ENCODE data around the gene TRPC4AP.
"Not testable (repeated sequence)": the region's sequence is repeated elsewhere in the genome, so short reads cannot be mapped to it uniquely, and the experiment has no call there.

The TRPC4AP gene

DNA sequence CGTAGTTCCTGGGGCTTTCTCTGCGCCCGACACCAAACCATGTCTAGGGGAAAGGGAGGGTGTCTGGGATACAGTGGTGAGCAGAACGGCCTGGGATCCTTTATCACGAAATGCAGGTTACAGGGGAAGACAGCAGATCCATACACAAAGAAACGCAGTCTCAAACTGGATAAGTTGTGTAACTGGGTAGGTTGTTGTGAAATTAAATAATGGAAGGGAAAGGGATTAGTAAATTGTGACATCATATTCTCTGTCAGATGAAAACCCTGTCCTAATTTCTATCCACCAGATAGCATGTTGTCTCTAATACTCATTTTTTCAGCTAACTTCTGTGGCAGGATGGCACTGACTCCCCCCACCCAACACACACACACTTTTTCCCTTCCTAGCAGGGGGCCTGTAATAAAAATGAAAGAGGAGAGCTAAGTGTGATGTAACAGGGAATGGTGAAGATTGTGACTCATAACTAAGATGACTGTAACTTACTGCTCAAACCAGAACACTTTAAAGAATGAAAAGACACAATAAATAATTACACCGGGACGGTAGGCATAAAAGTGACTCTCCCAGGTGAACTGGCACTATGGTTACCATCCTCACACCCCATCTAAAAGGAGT lies 769 bp upstream of the TRPC4AP start:
- H3K9me3 ChIP-seq (ENCODE audit: control insufficient read depth in 1 of 2, low read length in 2 of 2) = no peaks in the 10 kb centered on the region
- peaks cover 4 to 24% of the 10 kb centered on the region in 2 donors for H3K4me1 ChIP-seq (ENCODE audit: control insufficient read depth in 1 of 2, insufficient read depth in 2 of 2, low read length in 2 of 2)
- peaks cover 0 to 15% of the 10 kb centered on the region in 2 donors for H3K36me3 ChIP-seq (ENCODE audit: control insufficient read depth in 1 of 2, insufficient read depth in 2 of 2, low read length in 2 of 2)
- peak overlapping the region; percentile 86 for H3K27ac ChIP-seq (ENCODE audit: low read length)
- peak overlapping the region; percentile 90 to 94 for H3K4me3 ChIP-seq (ENCODE audit: low read depth in 1 of 2, low read length in 2 of 2)
- H3K27me3 ChIP-seq (ENCODE audit: low read depth, low read length) = no peaks in the 10 kb centered on the region

DNA sequence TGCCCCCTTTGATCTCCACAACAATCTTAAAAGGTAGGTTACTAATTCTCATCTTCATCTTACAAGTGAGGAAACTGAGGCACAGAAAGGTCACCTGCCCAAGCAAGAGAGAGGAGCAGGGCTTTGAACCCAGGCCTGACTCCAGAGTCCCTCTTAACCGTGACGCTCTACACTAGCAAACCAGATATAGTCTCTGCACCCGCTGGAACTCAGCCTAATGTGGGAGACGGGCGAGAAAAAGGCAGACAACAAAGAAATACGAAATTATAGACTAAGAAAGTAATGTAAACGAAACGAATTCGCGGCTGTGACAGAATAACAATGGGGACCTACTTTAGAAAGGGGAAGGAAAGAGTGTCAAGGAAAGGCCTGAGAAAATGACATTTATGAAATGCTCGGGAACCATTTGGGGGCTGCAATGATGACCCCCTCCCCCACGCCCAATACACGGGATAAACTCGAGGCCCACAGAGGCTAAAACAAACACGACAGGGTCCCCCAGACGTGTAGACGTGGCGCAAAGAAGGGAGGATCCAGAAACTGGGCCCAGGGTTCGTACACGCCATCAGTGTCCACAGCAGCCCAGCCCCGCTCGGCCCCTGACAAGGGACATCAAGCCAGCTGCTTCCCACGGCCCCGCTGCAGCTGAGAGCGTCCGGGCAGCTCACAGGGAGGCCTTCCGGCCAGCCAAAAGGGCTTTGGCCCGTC lies 637 bp downstream of the TRPC4AP start:
- H3K36me3 ChIP-seq (ENCODE audit: control insufficient read depth in 1 of 2, insufficient read depth in 2 of 2, low read length in 2 of 2) = peaks cover 3 to 15% of the 10 kb centered on the region in 2 donors
- peak overlapping the region; percentile 86 for H3K27ac ChIP-seq (ENCODE audit: low read length)
- peak overlapping the region; percentile 90 to 94 for H3K4me3 ChIP-seq (ENCODE audit: low read depth in 1 of 2, low read length in 2 of 2)
- H3K4me1 ChIP-seq (ENCODE audit: control insufficient read depth in 1 of 2, insufficient read depth in 2 of 2, low read length in 2 of 2) = peaks cover 14 to 33% of the 10 kb centered on the region in 2 donors
- H3K27me3 ChIP-seq (ENCODE audit: low read depth, low read length) = no peaks in the 10 kb centered on the region
- no peaks in the 10 kb centered on the region for H3K9me3 ChIP-seq (ENCODE audit: control insufficient read depth in 1 of 2, low read length in 2 of 2)

DNA sequence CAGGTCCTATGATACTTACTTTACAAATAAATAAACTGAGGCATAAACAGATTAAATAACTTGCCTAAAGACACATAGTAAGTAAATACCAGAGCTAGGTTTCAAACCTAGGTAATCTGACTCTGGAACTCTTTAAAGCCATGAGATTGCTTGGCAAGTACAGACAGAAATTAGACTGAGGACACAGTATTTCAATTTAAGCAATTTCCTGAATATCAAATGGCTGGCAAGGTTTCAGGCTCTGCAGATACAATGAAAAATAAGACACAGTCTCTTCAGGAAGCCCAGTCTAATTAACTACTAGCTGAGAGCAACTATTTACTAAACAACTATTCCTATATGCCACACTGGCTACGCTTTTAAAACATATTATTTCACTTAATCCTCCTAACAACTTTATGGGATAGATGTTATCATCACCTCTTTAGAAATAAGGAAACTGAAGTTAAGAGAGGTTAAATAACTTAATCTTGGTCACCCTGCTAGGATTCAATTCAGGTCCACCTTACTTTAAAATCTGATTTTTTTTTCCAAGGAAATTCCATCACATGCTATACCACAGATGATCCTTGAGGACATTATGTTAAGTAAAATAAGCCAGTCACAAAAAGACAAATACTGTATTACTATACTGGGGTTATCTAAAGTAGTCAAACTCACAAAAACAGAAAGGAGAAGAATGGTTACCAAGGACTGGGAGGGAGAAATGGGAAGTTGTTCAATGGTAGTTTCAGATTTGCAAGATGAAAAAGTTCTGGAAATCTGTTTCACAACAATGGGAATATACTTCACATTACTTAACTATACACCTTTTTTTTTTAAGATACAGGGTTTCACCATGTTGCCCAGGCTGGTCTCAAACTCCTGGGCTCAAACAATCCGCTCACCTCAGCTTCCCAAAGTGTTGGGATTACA lies 4.1 kb downstream of the TRPC4AP start:
- no peaks in the 10 kb centered on the region for H3K9me3 ChIP-seq (ENCODE audit: control insufficient read depth in 1 of 2, low read length in 2 of 2)
- H3K27ac ChIP-seq (ENCODE audit: low read length) = no peak overlapping the region
- H3K4me3 ChIP-seq (ENCODE audit: low read depth in 1 of 2, low read length in 2 of 2) = no peak overlapping the region
- H3K4me1 ChIP-seq (ENCODE audit: control insufficient read depth in 1 of 2, insufficient read depth in 2 of 2, low read length in 2 of 2) = peaks cover 14 to 40% of the 10 kb centered on the region in 2 donors
- H3K27me3 ChIP-seq (ENCODE audit: low read depth, low read length) = no peaks in the 10 kb centered on the region
- peaks cover 3 to 15% of the 10 kb centered on the region in 2 donors for H3K36me3 ChIP-seq (ENCODE audit: control insufficient read depth in 1 of 2, insufficient read depth in 2 of 2, low read length in 2 of 2)

DNA sequence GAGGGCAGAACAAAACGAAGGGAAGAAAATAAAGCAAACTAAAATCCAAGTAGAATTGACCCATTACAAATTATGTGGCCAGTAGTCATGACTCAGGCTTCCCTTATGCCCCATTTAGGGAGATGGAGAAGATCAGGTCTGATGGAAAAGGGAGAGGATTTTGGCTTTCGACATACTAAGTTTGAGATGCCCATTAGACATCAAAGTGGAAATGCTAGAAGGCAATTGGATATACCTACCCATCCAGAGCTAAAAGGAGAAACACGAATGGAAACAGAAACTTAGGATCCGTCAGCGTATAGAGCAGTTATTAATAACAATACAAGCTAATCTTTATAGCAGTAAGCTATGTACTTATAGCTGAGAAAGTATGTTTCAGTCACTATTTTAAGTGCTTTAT lies 4.8 kb downstream of the TRPC4AP start:
- Histone ChIP-seq H3K27me3 (ENCODE audit: low read depth, low read length) (no peaks in the 10 kb centered on the region), H3K9me3 (ENCODE audit: control insufficient read depth in 1 of 2, low read length in 2 of 2) (no peaks in the 10 kb centered on the region), H3K36me3 (ENCODE audit: control insufficient read depth in 1 of 2, insufficient read depth in 2 of 2, low read length in 2 of 2) (peaks cover 3 to 9% of the 10 kb centered on the region in 2 donors), H3K4me1 (ENCODE audit: control insufficient read depth in 1 of 2, insufficient read depth in 2 of 2, low read length in 2 of 2) (peaks cover 14 to 36% of the 10 kb centered on the region in 2 donors), H3K27ac (ENCODE audit: low read length) (no peak overlapping the region), H3K4me3 (ENCODE audit: low read depth in 1 of 2, low read length in 2 of 2) (no peak overlapping the region)

DNA sequence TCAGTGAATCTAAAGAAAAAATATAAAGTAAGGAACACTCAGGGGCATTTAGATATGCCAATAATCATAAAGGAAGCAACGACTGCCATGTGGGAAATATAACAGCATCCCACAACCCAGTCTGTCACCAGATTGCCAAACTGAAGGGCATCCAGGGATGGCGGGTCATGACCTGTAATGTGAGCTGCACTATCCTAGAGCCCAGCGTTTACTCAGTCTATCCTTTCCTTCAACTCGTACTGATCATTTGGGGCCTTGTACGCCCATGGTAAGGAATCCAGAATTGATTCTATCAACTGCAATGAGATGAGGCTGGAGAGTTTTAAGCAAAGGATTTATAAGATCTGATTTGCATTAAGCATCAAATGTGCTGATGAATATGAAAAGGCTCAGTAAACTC lies 5.3 kb downstream of the TRPC4AP start:
- no peaks in the 10 kb centered on the region for H3K9me3 ChIP-seq (ENCODE audit: control insufficient read depth in 1 of 2, low read length in 2 of 2)
- no peaks in the 10 kb centered on the region for H3K27me3 ChIP-seq (ENCODE audit: low read depth, low read length)
- no peak overlapping the region for H3K4me3 ChIP-seq (ENCODE audit: low read depth in 1 of 2, low read length in 2 of 2)
- peaks cover 14 to 36% of the 10 kb centered on the region in 2 donors for H3K4me1 ChIP-seq (ENCODE audit: control insufficient read depth in 1 of 2, insufficient read depth in 2 of 2, low read length in 2 of 2)
- peaks cover 3 to 5% of the 10 kb centered on the region in 2 donors for H3K36me3 ChIP-seq (ENCODE audit: control insufficient read depth in 1 of 2, insufficient read depth in 2 of 2, low read length in 2 of 2)
- no peak overlapping the region for H3K27ac ChIP-seq (ENCODE audit: low read length)

DNA sequence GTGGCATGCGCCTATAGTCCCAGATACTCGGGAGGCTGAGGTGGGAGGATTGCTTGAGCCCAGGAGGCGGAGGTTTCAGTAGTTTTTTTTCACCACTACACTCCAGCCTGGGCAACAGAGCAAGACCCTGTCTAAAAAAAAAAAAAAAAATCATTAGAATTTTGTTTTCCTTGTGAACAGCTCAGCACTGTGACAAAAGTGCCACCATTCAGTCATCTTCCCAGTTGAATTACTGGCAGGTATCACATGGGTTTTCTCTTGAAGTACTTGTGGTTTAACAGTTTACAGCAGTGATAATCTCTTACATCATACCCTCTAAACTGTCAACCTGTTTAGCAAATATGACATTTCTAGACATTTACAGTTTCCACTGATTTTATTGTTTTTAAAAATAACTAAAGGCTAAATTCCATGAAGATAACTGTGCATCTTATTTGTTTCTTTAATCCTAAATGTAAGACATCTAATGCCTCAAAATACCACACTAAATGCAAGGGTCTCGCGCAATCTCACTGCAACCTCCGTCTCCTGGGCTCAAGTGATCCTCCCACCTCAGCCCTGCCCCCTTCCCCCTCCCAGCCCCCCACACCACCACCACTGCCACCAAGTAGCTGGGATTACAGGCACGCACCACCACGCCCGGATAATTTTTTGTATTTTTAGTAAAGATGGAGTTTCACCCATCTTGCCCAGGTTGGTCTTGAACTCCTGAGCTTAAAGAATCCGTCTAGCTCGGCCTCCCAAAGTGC lies 7.0 kb downstream of the TRPC4AP start:
- H3K4me1 ChIP-seq (ENCODE audit: control insufficient read depth in 1 of 2, insufficient read depth in 2 of 2, low read length in 2 of 2) = peaks cover 14 to 31% of the 10 kb centered on the region in 2 donors
- no peak overlapping the region for H3K4me3 ChIP-seq (ENCODE audit: low read depth in 1 of 2, low read length in 2 of 2)
- peaks cover 0 to 3% of the 10 kb centered on the region in 2 donors for H3K36me3 ChIP-seq (ENCODE audit: control insufficient read depth in 1 of 2, insufficient read depth in 2 of 2, low read length in 2 of 2)
- H3K27ac ChIP-seq (ENCODE audit: low read length) = no peak overlapping the region
- H3K9me3 ChIP-seq (ENCODE audit: control insufficient read depth in 1 of 2, low read length in 2 of 2) = no peaks in the 10 kb centered on the region
- no peaks in the 10 kb centered on the region for H3K27me3 ChIP-seq (ENCODE audit: low read depth, low read length)

DNA sequence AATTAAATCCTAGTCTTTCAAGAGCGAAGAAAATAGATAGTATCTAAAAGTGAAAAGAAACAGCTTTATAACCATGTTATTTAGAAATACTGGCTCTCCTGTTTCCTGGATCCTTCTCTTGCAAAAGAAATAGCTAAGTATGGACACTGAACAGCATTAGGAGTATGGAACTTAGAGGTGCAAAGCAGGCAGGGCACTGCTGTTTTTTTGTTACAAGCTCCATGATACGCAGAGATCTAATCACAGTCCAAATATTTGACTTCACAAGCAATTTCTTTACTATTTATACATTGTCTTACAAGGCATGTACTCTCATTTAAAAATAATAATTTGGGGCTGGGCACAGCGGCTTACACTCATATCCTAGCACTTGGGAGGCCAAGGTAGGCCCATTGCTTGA lies 7.6 kb downstream of the TRPC4AP start:
- Histone ChIP-seq H3K4me1 (ENCODE audit: control insufficient read depth in 1 of 2, insufficient read depth in 2 of 2, low read length in 2 of 2) (peaks cover 14 to 33% of the 10 kb centered on the region in 2 donors), H3K9me3 (ENCODE audit: control insufficient read depth in 1 of 2, low read length in 2 of 2) (no peaks in the 10 kb centered on the region), H3K4me3 (ENCODE audit: low read depth in 1 of 2, low read length in 2 of 2) (no peak overlapping the region), H3K36me3 (ENCODE audit: control insufficient read depth in 1 of 2, insufficient read depth in 2 of 2, low read length in 2 of 2) (peaks cover 0 to 3% of the 10 kb centered on the region in 2 donors), H3K27ac (ENCODE audit: low read length) (no peak overlapping the region), H3K27me3 (ENCODE audit: low read depth, low read length) (no peaks in the 10 kb centered on the region)

DNA sequence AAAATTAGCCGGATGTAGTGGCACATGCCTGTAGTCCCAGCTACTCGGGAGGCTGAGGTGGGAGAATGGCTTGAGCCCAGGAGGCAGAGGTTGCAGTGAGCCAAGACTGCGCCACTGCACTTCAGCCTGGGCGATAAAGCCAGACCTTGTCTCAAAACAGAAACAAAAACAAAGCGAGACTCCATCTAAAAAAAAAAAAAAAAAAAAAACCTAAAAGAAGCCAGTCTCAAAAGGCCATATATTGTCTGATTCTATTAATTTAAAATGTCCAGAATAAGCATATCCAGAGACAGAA lies 12.3 kb downstream of the TRPC4AP start:
- not testable (repeated sequence) for H3K27ac ChIP-seq (ENCODE audit: low read length); H3K9me3 ChIP-seq (ENCODE audit: control insufficient read depth in 1 of 2, low read length in 2 of 2); H3K4me3 ChIP-seq (ENCODE audit: low read depth in 1 of 2, low read length in 2 of 2); H3K27me3 ChIP-seq (ENCODE audit: low read depth, low read length)
- H3K4me1 ChIP-seq (ENCODE audit: control insufficient read depth in 1 of 2, insufficient read depth in 2 of 2, low read length in 2 of 2) = peaks cover 0 to 23% of the 10 kb centered on the region in 2 donors
- peaks cover 9 to 14% of the 10 kb centered on the region in 2 donors for H3K36me3 ChIP-seq (ENCODE audit: control insufficient read depth in 1 of 2, insufficient read depth in 2 of 2, low read length in 2 of 2)

DNA sequence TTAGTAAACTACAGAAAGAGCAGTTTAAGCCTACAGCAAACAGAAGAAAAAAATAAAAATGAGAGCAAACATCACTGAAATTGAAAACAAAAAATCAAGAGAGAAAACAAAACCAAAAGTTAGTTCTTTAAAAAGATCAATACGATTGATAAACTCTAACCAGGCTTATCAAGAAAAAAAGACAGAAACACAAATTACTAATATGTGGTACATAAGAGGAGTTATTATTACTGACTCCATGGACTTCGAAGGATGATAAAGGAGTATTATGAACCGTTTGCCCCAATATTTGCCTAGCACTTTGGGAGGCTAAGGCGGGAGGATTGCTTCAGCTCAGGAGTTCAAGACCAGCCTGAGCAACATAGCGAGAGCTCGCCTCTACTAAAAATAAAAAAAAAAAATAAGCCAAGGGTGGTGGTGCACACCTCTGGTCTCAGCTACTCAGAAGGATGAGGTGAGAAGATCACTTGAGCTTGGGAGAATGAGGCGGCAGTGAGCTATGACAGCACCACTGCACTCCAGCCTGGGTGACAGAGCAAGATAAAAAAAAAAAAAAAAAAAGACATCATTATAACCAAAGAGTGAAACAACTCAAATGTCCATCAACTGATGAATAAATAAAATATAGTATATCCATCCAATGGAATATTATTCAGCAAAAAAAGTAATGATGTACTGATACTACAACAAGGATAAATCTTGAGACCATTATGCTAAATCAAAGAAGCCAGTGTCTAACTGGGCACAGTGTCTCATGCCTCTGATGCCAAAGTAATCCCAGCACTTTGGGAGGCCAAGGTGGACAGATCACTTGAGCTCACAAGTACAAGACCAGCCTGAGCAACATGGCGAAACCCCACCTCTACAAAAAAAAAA lies 12.9 kb downstream of the TRPC4AP start:
- H3K9me3 ChIP-seq (ENCODE audit: control insufficient read depth in 1 of 2, low read length in 2 of 2) = no peaks in the 10 kb centered on the region
- no peak overlapping the region for H3K27ac ChIP-seq (ENCODE audit: low read length)
- peaks cover 0 to 20% of the 10 kb centered on the region in 2 donors for H3K4me1 ChIP-seq (ENCODE audit: control insufficient read depth in 1 of 2, insufficient read depth in 2 of 2, low read length in 2 of 2)
- H3K27me3 ChIP-seq (ENCODE audit: low read depth, low read length) = no peaks in the 10 kb centered on the region
- H3K4me3 ChIP-seq (ENCODE audit: low read depth in 1 of 2, low read length in 2 of 2) = no peak overlapping the region
- peaks cover 9 to 14% of the 10 kb centered on the region in 2 donors for H3K36me3 ChIP-seq (ENCODE audit: control insufficient read depth in 1 of 2, insufficient read depth in 2 of 2, low read length in 2 of 2)

DNA sequence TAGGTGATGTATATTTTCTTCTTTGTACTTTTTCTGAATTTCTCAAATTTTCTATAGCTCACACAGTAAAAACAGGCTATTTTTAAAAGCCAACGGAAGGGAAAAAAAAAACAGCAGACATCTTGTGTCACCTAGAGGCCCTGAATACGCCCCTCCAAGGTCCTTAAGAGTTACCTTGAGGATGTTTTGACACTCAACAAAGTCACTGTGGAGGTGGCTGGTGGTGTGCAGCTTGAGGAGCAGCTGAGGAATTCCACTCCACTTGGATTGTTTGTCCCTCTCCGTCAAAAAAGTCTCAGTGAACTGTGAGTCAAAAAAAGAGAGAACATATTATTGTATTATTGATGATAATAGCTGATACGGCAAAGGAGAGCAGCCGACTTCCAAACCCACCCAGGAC lies 14.7 kb downstream of the TRPC4AP start:
- Histone ChIP-seq H3K4me1 (ENCODE audit: control insufficient read depth in 1 of 2, insufficient read depth in 2 of 2, low read length in 2 of 2) (peaks cover 0 to 20% of the 10 kb centered on the region in 2 donors), H3K36me3 (ENCODE audit: control insufficient read depth in 1 of 2, insufficient read depth in 2 of 2, low read length in 2 of 2) (peaks cover 9 to 14% of the 10 kb centered on the region in 2 donors), H3K4me3 (ENCODE audit: low read depth in 1 of 2, low read length in 2 of 2) (no peak overlapping the region), H3K27me3 (ENCODE audit: low read depth, low read length) (no peaks in the 10 kb centered on the region), H3K9me3 (ENCODE audit: control insufficient read depth in 1 of 2, low read length in 2 of 2) (no peaks in the 10 kb centered on the region), H3K27ac (ENCODE audit: low read length) (no peak overlapping the region)

Data from muscle layer of duodenum (tissue), 2 donors.